Measurements from ENCODE around the gene VEPH1.

- TF ChIP-seq POLR2A (IDR thresholded peaks at IDR 0.05; ENCODE audit: low read depth, low read length) = no peak
- TF ChIP-seq POU2F2 (IDR thresholded peaks at IDR 0.05; ENCODE audit: low read depth, low read length) = no peak
- no peak for TF ChIP-seq POLR2AphosphoS5 (IDR thresholded peaks at IDR 0.05; ENCODE audit: low read depth, low read length)
- no peak for TF ChIP-seq TAF1 (IDR thresholded peaks at IDR 0.05; ENCODE audit: low read depth, low read length)
These were observed 15.1 kb downstream of the VEPH1 start for GRCh38 chr3:157488144-157488543.
